Uterus (tissue), 2 donors: Measurements from ENCODE around the gene MTSS2.

Source experiments
- POLR2A ChIP-seq, 2 donors: fragments of 450-650 bp; IDR thresholded peaks; one replicate each; pipeline ENCODE4 v1.6.1; 2016; ENCODE audit warnings: antibody characterized with exemption in 2 of 2, mild to moderate bottlenecking in 1 of 2, moderate library complexity in 1 of 2
- TF ChIP-seq, protein P1 (sequence below), 4 experiments: fragments of 200-600 bp in 2 of 4; fragments of 450-650 bp in 2 of 4; sonication (generic) in 2 of 4; IDR thresholded peaks; one replicate each; pipeline ENCODE4 v1.5.1; 2016 to 2019; ENCODE audit warnings: antibody characterized with exemption in 4 of 4, mild to moderate bottlenecking in 2 of 4, moderate library complexity in 1 of 4

- TF ChIP-seq, protein P1, sequence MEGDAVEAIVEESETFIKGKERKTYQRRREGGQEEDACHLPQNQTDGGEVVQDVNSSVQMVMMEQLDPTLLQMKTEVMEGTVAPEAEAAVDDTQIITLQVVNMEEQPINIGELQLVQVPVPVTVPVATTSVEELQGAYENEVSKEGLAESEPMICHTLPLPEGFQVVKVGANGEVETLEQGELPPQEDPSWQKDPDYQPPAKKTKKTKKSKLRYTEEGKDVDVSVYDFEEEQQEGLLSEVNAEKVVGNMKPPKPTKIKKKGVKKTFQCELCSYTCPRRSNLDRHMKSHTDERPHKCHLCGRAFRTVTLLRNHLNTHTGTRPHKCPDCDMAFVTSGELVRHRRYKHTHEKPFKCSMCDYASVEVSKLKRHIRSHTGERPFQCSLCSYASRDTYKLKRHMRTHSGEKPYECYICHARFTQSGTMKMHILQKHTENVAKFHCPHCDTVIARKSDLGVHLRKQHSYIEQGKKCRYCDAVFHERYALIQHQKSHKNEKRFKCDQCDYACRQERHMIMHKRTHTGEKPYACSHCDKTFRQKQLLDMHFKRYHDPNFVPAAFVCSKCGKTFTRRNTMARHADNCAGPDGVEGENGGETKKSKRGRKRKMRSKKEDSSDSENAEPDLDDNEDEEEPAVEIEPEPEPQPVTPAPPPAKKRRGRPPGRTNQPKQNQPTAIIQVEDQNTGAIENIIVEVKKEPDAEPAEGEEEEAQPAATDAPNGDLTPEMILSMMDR (IDR thresholded peaks at IDR 0.05): no peak
- no peak for TF ChIP-seq POLR2A (IDR thresholded peaks at IDR 0.05)
Measured at GRCh38 chr16:70709457-70709856, 23.6 kb upstream of the MTSS2 start.
